Measurements from ENCODE around the gene FARS2.

The FARS2 gene

DNA sequence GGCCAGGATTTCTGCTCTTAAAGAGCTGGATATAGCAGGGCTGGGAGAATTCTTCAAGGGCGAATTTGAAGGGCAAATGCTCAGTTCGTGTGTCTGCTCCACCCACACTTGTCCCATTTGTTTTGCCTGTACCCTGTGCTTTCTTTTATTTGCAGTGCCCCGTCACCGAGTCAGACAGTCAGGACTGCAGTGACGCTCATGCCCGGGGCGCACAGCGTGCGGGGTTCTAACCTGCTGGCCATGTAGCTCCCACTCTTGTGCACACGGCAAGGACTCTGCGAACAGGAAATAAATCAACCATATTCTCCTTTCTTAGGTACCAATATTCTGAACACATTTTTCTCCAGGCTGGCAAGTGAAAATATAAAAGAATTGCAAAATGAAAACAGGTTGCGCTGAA is 18.2 kb upstream of the FARS2 start:
- no peak for DNase-seq
- Histone ChIP-seq H3K4me1 (ENCODE audit: control insufficient read depth, low read depth, low read length) (peaks cover 7% of the 10 kb centered on the region), H3K79me2 (ENCODE audit: control insufficient read depth, insufficient read depth, low read length) (peaks cover 13% of the 10 kb centered on the region), H2BK120ac (ENCODE audit: low read depth, low read length) (no peak overlapping the region), H3K36me3 (ENCODE audit: control insufficient read depth, insufficient read depth, low read length) (no peaks in the 10 kb centered on the region), H3K56ac (ENCODE audit: low read length) (no peak overlapping the region), H3K27ac (ENCODE audit: low read depth, low read length) (no peak overlapping the region), H4K5ac (ENCODE audit: low read length) (no peak overlapping the region), H3K27me3 (ENCODE audit: insufficient read depth, low read length, poor library complexity) (no peaks in the 10 kb centered on the region), H3K18ac (ENCODE audit: low read length) (no peak overlapping the region), H3K4ac (ENCODE audit: low read depth, low read length) (no peak overlapping the region), H3K79me1 (ENCODE audit: low read length) (peaks cover 27% of the 10 kb centered on the region), H3K4me2 (ENCODE audit: low read length) (no peak overlapping the region), H4K8ac (ENCODE audit: low read depth, low read length) (no peak overlapping the region), H2BK5ac (ENCODE audit: low read length) (no peak overlapping the region), H3K9ac (ENCODE audit: low read length) (no peak overlapping the region), H2AK5ac (ENCODE audit: low read length) (no peak overlapping the region), H3K4me3 (ENCODE audit: low read length) (no peak overlapping the region), H3K23ac (ENCODE audit: low read length) (no peak overlapping the region), H2BK15ac (replicated peaks; ENCODE audit: low read depth) (no peak overlapping the region)
- no CpG with 5 or more reads among the region's 12 CpGs for WGBS (ENCODE audit: extremely low coverage, insufficient coverage, low lambda C conversion rate)

DNA sequence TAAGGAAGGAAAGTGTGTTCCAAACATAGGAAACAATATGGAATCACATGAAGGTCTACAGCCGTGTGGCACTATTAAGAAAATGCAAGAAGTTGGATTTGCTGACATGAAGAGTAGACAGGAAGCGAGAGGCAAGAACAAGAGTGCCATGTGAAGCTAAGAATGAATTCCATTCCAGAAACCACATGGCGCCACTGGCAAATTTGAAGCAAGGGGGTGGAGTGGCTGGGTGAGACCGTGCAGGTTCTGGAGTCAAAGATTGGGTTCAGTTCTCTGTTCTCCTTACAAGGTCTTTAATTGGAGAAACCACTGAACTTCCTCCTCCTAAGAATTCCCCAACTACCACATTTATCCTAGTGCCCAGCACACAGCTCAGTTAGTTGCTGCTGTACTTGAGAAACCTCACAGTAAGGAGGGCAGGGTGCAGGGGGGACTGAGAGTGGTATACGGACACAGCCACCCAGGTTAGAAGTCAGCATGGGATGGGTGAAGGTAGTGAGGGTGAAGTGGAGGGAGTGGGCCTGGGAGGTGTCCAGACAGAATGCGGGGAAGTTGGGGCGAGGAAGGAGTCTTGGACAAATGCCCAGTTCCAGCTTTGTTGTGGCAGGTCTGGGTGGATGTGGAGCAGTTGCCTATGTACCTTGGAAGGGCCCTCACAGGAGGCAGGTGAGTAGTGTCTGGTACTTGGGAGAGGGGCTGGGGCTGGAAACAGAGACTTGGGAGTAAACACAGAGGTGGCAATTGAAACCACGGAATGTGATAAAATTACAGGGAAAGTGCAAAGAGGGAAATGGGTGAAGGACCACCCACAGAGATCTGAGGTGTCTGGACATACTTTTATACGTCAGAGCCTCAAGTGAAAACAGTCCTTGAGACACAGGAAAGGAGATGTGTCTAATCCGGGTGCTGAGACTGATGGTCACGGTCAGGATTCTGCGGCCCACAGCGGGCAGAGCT is 14.9 kb upstream of the FARS2 start:
- H4K5ac ChIP-seq (ENCODE audit: low read length), result no peak overlapping the region
- peak overlapping the region; percentile 5 for H3K56ac ChIP-seq (ENCODE audit: low read length)
- H3K27me3 ChIP-seq (ENCODE audit: insufficient read depth, low read length, poor library complexity), result no peaks in the 10 kb centered on the region
- no peak overlapping the region for H3K4ac ChIP-seq (ENCODE audit: low read depth, low read length)
- no peak overlapping the region for H3K27ac ChIP-seq (ENCODE audit: low read depth, low read length)
- H3K79me2 ChIP-seq (ENCODE audit: control insufficient read depth, insufficient read depth, low read length), result peaks cover 18% of the 10 kb centered on the region
- no peak overlapping the region for H2BK5ac ChIP-seq (ENCODE audit: low read length)
- no peak overlapping the region for H3K4me2 ChIP-seq (ENCODE audit: low read length)
- peaks cover 26% of the 10 kb centered on the region for H3K79me1 ChIP-seq (ENCODE audit: low read length)
- no peak overlapping the region for H3K18ac ChIP-seq (ENCODE audit: low read length)
- H3K36me3 ChIP-seq (ENCODE audit: control insufficient read depth, insufficient read depth, low read length), result no peaks in the 10 kb centered on the region
- peak; percentile 59 for DNase-seq
- H3K23ac ChIP-seq (ENCODE audit: low read length), result no peak overlapping the region
- no peak overlapping the region for H3K4me3 ChIP-seq (ENCODE audit: low read length)
- H2BK120ac ChIP-seq (ENCODE audit: low read depth, low read length), result no peak overlapping the region
- no peak overlapping the region for H2AK5ac ChIP-seq (ENCODE audit: low read length)
- H4K8ac ChIP-seq (ENCODE audit: low read depth, low read length), result no peak overlapping the region
- H2BK15ac ChIP-seq (replicated peaks; ENCODE audit: low read depth), result no peak overlapping the region
- H3K9ac ChIP-seq (ENCODE audit: low read length), result no peak overlapping the region
- no CpG with 5 or more reads among the region's 13 CpGs for WGBS (ENCODE audit: extremely low coverage, insufficient coverage, low lambda C conversion rate)
- peaks cover 7% of the 10 kb centered on the region for H3K4me1 ChIP-seq (ENCODE audit: control insufficient read depth, low read depth, low read length)

DNA sequence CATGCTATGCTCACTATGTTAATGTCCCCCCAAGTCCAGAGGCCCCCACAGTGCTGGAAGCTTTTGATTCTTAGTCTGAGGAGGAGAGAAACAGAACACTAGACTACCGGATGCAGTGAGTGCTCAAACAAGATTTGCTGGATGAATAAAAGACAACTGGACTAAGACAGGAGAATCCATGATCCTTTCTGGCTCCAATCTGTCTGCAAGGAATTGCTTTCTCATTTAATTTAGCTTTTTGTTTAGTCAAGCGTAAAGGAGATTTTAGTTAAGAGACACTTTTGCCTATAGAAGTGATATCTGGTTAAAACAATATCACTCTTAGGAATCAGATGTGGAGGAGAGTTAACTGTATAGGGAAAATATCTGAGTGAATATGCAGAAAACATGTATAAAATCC is 14.1 kb upstream of the FARS2 start:
- H2AK5ac ChIP-seq (ENCODE audit: low read length), result no peak overlapping the region
- peaks cover 7% of the 10 kb centered on the region for H3K4me1 ChIP-seq (ENCODE audit: control insufficient read depth, low read depth, low read length)
- H3K79me1 ChIP-seq (ENCODE audit: low read length), result peaks cover 28% of the 10 kb centered on the region
- H2BK5ac ChIP-seq (ENCODE audit: low read length), result no peak overlapping the region
- H3K56ac ChIP-seq (ENCODE audit: low read length), result no peak overlapping the region
- WGBS (ENCODE audit: extremely low coverage, insufficient coverage, low lambda C conversion rate), result no CpG with 5 or more reads among the region's 2 CpGs
- no peak overlapping the region for H3K18ac ChIP-seq (ENCODE audit: low read length)
- no peak overlapping the region for H2BK120ac ChIP-seq (ENCODE audit: low read depth, low read length)
- H3K79me2 ChIP-seq (ENCODE audit: control insufficient read depth, insufficient read depth, low read length), result peaks cover 19% of the 10 kb centered on the region
- H3K4me2 ChIP-seq (ENCODE audit: low read length), result no peak overlapping the region
- no peak overlapping the region for H3K23ac ChIP-seq (ENCODE audit: low read length)
- H3K27ac ChIP-seq (ENCODE audit: low read depth, low read length), result no peak overlapping the region
- DNase-seq, result no peak
- H2BK15ac ChIP-seq (replicated peaks; ENCODE audit: low read depth), result no peak overlapping the region
- H3K27me3 ChIP-seq (ENCODE audit: insufficient read depth, low read length, poor library complexity), result no peaks in the 10 kb centered on the region
- no peak overlapping the region for H4K8ac ChIP-seq (ENCODE audit: low read depth, low read length)
- H3K4me3 ChIP-seq (ENCODE audit: low read length), result no peak overlapping the region
- no peak overlapping the region for H4K5ac ChIP-seq (ENCODE audit: low read length)
- H3K36me3 ChIP-seq (ENCODE audit: control insufficient read depth, insufficient read depth, low read length), result no peaks in the 10 kb centered on the region
- no peak overlapping the region for H3K4ac ChIP-seq (ENCODE audit: low read depth, low read length)
- no peak overlapping the region for H3K9ac ChIP-seq (ENCODE audit: low read length)

DNA sequence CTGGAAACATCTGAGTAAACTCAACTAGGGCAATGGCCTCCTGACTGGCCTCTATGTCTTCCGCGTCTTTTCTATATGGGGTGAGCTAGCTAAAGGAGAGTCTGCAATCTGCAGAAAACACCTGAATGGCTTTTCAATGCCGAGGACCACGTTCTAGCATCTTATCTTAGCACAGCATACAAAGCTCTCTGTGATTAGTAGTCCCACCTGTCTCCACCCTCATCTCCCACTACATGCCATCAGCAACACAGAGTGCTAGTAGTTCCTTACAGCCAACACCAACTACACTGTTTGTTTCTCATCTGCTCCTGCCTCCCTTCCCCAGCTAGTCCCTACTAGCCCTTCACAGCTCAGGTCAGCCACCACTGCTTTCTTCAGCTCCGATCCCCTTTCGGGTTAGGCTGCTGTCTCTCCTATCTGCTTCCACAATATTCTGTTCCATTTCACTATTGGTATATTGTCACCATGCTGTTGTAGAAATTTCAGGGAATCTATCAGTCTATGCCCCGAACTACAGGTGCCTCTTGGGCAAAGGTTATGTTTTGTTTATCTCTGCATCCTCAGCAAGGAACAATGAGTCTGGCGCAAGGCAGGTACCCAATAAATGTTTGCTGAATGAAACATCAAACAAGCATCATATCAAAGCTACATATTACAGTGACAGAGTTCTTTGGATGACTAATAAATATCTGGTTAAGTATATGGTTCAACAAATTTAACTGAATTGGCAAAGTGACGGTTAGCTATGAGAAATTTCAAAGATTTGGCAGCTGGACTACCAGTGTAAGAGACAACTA is 12.8 kb upstream of the FARS2 start:
- H2BK120ac ChIP-seq (ENCODE audit: low read depth, low read length), result no peak overlapping the region
- no peak overlapping the region for H3K56ac ChIP-seq (ENCODE audit: low read length)
- no CpG with 5 or more reads among the region's 9 CpGs for WGBS (ENCODE audit: extremely low coverage, insufficient coverage, low lambda C conversion rate)
- H4K8ac ChIP-seq (ENCODE audit: low read depth, low read length), result no peak overlapping the region
- H3K36me3 ChIP-seq (ENCODE audit: control insufficient read depth, insufficient read depth, low read length), result no peaks in the 10 kb centered on the region
- no peak overlapping the region for H2BK5ac ChIP-seq (ENCODE audit: low read length)
- no peak overlapping the region for H3K4me2 ChIP-seq (ENCODE audit: low read length)
- H3K4ac ChIP-seq (ENCODE audit: low read depth, low read length), result no peak overlapping the region
- H2AK5ac ChIP-seq (ENCODE audit: low read length), result no peak overlapping the region
- H3K79me2 ChIP-seq (ENCODE audit: control insufficient read depth, insufficient read depth, low read length), result peaks cover 19% of the 10 kb centered on the region
- no peak overlapping the region for H3K23ac ChIP-seq (ENCODE audit: low read length)
- H3K18ac ChIP-seq (ENCODE audit: low read length), result no peak overlapping the region
- peaks cover 30% of the 10 kb centered on the region for H3K79me1 ChIP-seq (ENCODE audit: low read length)
- peaks cover 7% of the 10 kb centered on the region for H3K4me1 ChIP-seq (ENCODE audit: control insufficient read depth, low read depth, low read length)
- no peak overlapping the region for H3K9ac ChIP-seq (ENCODE audit: low read length)
- H3K4me3 ChIP-seq (ENCODE audit: low read length), result no peak overlapping the region
- DNase-seq, result no peak
- H3K27ac ChIP-seq (ENCODE audit: low read depth, low read length), result no peak overlapping the region
- no peak overlapping the region for H4K5ac ChIP-seq (ENCODE audit: low read length)
- H2BK15ac ChIP-seq (replicated peaks; ENCODE audit: low read depth), result no peak overlapping the region
- H3K27me3 ChIP-seq (ENCODE audit: insufficient read depth, low read length, poor library complexity), result no peaks in the 10 kb centered on the region

DNA sequence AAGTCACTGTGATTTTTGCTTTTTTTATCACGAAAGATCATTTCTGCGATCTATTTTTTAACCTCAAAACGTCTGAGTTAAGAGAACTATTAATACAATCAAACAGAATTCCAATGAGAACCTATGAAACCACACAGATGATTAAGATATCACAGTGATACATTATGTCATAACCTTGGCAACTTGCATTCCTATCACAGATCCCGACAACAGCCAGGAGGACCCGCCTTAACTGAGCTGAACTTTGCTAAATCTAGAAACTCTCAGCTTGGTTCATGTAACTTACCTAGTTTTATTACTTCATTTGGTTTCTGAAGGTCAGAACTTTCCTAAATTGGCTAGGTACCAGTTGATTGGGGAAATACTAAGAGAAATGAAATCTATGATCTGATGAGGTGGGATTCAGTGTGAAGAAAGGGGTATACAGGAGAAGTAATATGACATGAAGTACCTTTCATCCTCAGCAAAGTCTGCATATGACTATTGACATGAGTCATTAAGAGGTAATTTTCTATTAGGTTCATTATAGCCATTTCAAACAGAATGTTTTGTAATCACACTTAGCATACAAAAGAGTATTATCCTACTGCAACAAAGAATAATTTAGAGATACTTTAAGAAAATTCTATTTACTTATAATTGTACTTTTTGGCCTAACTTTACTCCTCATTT is 11.7 kb upstream of the FARS2 start:
- no peak overlapping the region for H3K18ac ChIP-seq (ENCODE audit: low read length)
- H3K4me2 ChIP-seq (ENCODE audit: low read length), result no peak overlapping the region
- no peak overlapping the region for H4K5ac ChIP-seq (ENCODE audit: low read length)
- peaks cover 18% of the 10 kb centered on the region for H3K79me2 ChIP-seq (ENCODE audit: control insufficient read depth, insufficient read depth, low read length)
- no peak overlapping the region for H4K8ac ChIP-seq (ENCODE audit: low read depth, low read length)
- H3K27ac ChIP-seq (ENCODE audit: low read depth, low read length), result no peak overlapping the region
- H3K79me1 ChIP-seq (ENCODE audit: low read length), result peaks cover 31% of the 10 kb centered on the region
- H3K27me3 ChIP-seq (ENCODE audit: insufficient read depth, low read length, poor library complexity), result no peaks in the 10 kb centered on the region
- no peak overlapping the region for H2BK15ac ChIP-seq (replicated peaks; ENCODE audit: low read depth)
- H2BK120ac ChIP-seq (ENCODE audit: low read depth, low read length), result no peak overlapping the region
- H3K9ac ChIP-seq (ENCODE audit: low read length), result no peak overlapping the region
- no peaks in the 10 kb centered on the region for H3K36me3 ChIP-seq (ENCODE audit: control insufficient read depth, insufficient read depth, low read length)
- H3K23ac ChIP-seq (ENCODE audit: low read length), result no peak overlapping the region
- DNase-seq, result no peak
- no peak overlapping the region for H2AK5ac ChIP-seq (ENCODE audit: low read length)
- WGBS (ENCODE audit: extremely low coverage, insufficient coverage, low lambda C conversion rate), result no CpG with 5 or more reads among the region's 5 CpGs
- no peak overlapping the region for H2BK5ac ChIP-seq (ENCODE audit: low read length)
- no peak overlapping the region for H3K56ac ChIP-seq (ENCODE audit: low read length)
- peaks cover 7% of the 10 kb centered on the region for H3K4me1 ChIP-seq (ENCODE audit: control insufficient read depth, low read depth, low read length)
- no peak overlapping the region for H3K4ac ChIP-seq (ENCODE audit: low read depth, low read length)
- H3K4me3 ChIP-seq (ENCODE audit: low read length), result no peak overlapping the region

Data from mesendoderm (in vitro differentiated cells).